Hair follicular keratinocyte (primary cell): Measurements from ENCODE around the gene RALGAPB. TPM values are rescaled to one million over a fixed set of nuclear protein-coding genes. Genes with fewer than 3 reads are reported as not detected.

Experiments used
- total RNA-seq: library from RNA; depleted of rRNA; stranded (reverse); fragments of >200 nt; gene quantifications from 2 replicates; pipeline ENCODE4 v1.2.3, GENCODE V29; 2015

RALGAPB gene
- 14.7 and 19.1 TPM in 2 replicates for total RNA-seq

GRCh38 chr20:38472513-38473366 is at the start of gene RALGAPB:
Gene RALGAPB (plus strand): TSS chr20:38472843. CDS start chr20:38488433, 15,590 bp downstream.

GRCh38 chr20:38434770-38435554 is 37.7 kb upstream of the RALGAPB start, which contains the start of gene SNHG17:
Gene SNHG17 (minus strand): TSS chr20:38435328.

GRCh38 chr20:38581013-38581412 is 108.4 kb downstream of the RALGAPB start, which contains the start of gene ADIG:
Gene ADIG (plus strand): TSS chr20:38581197. CDS start chr20:38581251, 54 bp downstream.

GRCh38 chr20:38601216-38602184 is 128.9 kb downstream of the RALGAPB start, which contains the start of gene ARHGAP40:
Gene ARHGAP40 (plus strand): TSS chr20:38601809.

Other genes starting within 250 kb of the RALGAPB start
- not detected in 2 replicates for gene KIAA1755, start 212.1 kb upstream of the RALGAPB start, total RNA-seq
- not detected in 2 replicates for gene BPI, start 168.7 kb upstream of the RALGAPB start, total RNA-seq
- not detected in 2 replicates for gene LBP, start 126.4 kb upstream of the RALGAPB start, total RNA-seq
- 10.9 and 13.9 TPM in 2 replicates for gene SNHG17, start 37.5 kb upstream of the RALGAPB start, total RNA-seq
- gene ADIG, start 108.4 kb downstream of the RALGAPB start, total RNA-seq: not detected in 2 replicates
- 0.34 and 1.6 TPM in 2 replicates for gene ARHGAP40, start 129.0 kb downstream of the RALGAPB start, total RNA-seq